IMR-90 (cell line): Measurements from ENCODE around the gene NT5DC2.
A peak's percentile ranks its signal among the peaks of the same experiment; 100 is the strongest.

Experiments
- CEBPB ChIP-seq: IDR thresholded peaks from 2 replicates; pipeline ENCODE4 v1.6.1; 2012; ENCODE audit warnings: low read depth, low read length, improper control_type of control experiment
- FOS ChIP-seq: fragments of 150-350 bp; IDR thresholded peaks from 2 replicates; pipeline ENCODE4 v1.6.1; 2016; ENCODE audit warnings: low read depth, low read length
- MAZ ChIP-seq: IDR thresholded peaks from 2 replicates; pipeline ENCODE4 v1.6.1; 2012; ENCODE audit warnings: low read depth, mild to moderate bottlenecking, low read length, improper control_type of control experiment, moderate library complexity, borderline replicate concordance
- MXI1 ChIP-seq: IDR thresholded peaks from 2 replicates; pipeline ENCODE4 v1.6.1; 2012; ENCODE audit warnings: low read depth, mild to moderate bottlenecking, low read length, moderate library complexity, borderline replicate concordance
- POLR2A ChIP-seq: IDR thresholded peaks from 2 replicates; pipeline ENCODE4 v1.6.1; 2012; ENCODE audit warnings: mild to moderate bottlenecking, low read depth, low read length
- RAD21 ChIP-seq: IDR thresholded peaks from 2 replicates; pipeline ENCODE4 v1.6.1; 2012; ENCODE audit warnings: low read length, improper control_type of control experiment
- RCOR1 ChIP-seq: IDR thresholded peaks from 2 replicates; pipeline ENCODE4 v1.6.1; 2012; ENCODE audit warnings: mild to moderate bottlenecking, low read length, improper control_type of control experiment; ENCODE audit not compliant: insufficient replicate concordance
- RFX5 ChIP-seq: IDR thresholded peaks from 2 replicates; pipeline ENCODE4 v1.8.0; 2012; ENCODE audit warnings: low read depth, mild to moderate bottlenecking, low read length, moderate library complexity
- TF ChIP-seq, protein P1 (sequence below): conservative IDR thresholded peaks from 2 replicates; pipeline ENCODE4 v1.5.1; 2012; ENCODE audit warnings: mild to moderate bottlenecking, low read depth, low read length, improper control_type of control experiment

GRCh38 chr3:52537726-52538421 is 4.2 kb upstream of the NT5DC2 start:
- TF ChIP-seq RCOR1 (no peak), MXI1 (no peak), RFX5 (no peak), MAZ (no peak), RAD21 (no peak), FOS (no peak), POLR2A (0 out of 2 replicates have a peak, but pooled peaks have one; percentile 20), CEBPB (no peak)
- TF ChIP-seq, protein P1, sequence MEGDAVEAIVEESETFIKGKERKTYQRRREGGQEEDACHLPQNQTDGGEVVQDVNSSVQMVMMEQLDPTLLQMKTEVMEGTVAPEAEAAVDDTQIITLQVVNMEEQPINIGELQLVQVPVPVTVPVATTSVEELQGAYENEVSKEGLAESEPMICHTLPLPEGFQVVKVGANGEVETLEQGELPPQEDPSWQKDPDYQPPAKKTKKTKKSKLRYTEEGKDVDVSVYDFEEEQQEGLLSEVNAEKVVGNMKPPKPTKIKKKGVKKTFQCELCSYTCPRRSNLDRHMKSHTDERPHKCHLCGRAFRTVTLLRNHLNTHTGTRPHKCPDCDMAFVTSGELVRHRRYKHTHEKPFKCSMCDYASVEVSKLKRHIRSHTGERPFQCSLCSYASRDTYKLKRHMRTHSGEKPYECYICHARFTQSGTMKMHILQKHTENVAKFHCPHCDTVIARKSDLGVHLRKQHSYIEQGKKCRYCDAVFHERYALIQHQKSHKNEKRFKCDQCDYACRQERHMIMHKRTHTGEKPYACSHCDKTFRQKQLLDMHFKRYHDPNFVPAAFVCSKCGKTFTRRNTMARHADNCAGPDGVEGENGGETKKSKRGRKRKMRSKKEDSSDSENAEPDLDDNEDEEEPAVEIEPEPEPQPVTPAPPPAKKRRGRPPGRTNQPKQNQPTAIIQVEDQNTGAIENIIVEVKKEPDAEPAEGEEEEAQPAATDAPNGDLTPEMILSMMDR: no peak
